HepG2 (cell line): ENCODE measurements around the gene KLHDC4. TPM values are rescaled to one million over a fixed set of nuclear protein-coding genes. Genes with fewer than 3 reads are reported as not detected.
A peak's percentile ranks its signal among the peaks of the same experiment; 100 is the strongest.

Source experiments
- GLI4 ChIP-seq: sonication (generic); formaldehyde crosslinking; IDR thresholded peaks from 2 replicates; pipeline ENCODE4 v1.5.1; 2020; ENCODE audit warnings: missing genetic modification reagents, mild to moderate bottlenecking, moderate library complexity, borderline replicate concordance
- HNRNPLL ChIP-seq: fragments of 200-400 bp; formaldehyde crosslinking; IDR thresholded peaks from 2 replicates; pipeline ENCODE4 v1.6.1; 2017; ENCODE audit warnings: mild to moderate bottlenecking, low read depth, low read length; ENCODE audit not compliant: poor library complexity, severe bottlenecking
- KDM3A ChIP-seq: IDR thresholded peaks from 2 replicates; pipeline ENCODE4 v1.6.1; 2018; ENCODE audit warnings: low read depth, missing compliant biosample characterization
- KDM4B ChIP-seq: sonication (generic); formaldehyde crosslinking; IDR thresholded peaks from 2 replicates; pipeline ENCODE4 v1.4.0; 2020; ENCODE audit warnings: missing genetic modification reagents
- MIER3 ChIP-seq: IDR thresholded peaks from 2 replicates; pipeline ENCODE4 v1.6.1; 2016; ENCODE audit warnings: missing compliant biosample characterization, borderline replicate concordance
- NAIF1 ChIP-seq: sonication (generic); formaldehyde crosslinking; IDR thresholded peaks from 2 replicates; pipeline ENCODE4 v1.5.0; 2020; ENCODE audit warnings: mild to moderate bottlenecking, missing genetic modification reagents, borderline replicate concordance
- RORA ChIP-seq: sonication (generic); formaldehyde crosslinking; IDR thresholded peaks from 2 replicates; pipeline ENCODE4 v1.5.0; 2020; ENCODE audit warnings: mild to moderate bottlenecking, missing genetic modification reagents, moderate library complexity
- SIN3A ChIP-seq: IDR thresholded peaks from 2 replicates; pipeline ENCODE4 v1.6.1; 2011; ENCODE audit warnings: low read depth, mild to moderate bottlenecking, control low read depth, low read length, borderline replicate concordance
- SIN3B ChIP-seq: fragments of 150-350 bp; IDR thresholded peaks from 2 replicates; pipeline ENCODE4 v1.6.1; 2014; ENCODE audit warnings: low read length
- STAT5B ChIP-seq: sonication (generic); formaldehyde crosslinking; IDR thresholded peaks from 2 replicates; pipeline ENCODE4 v1.4.0; 2020; ENCODE audit warnings: missing genetic modification reagents
- TEAD2 ChIP-seq: sonication (generic); formaldehyde crosslinking; IDR thresholded peaks from 2 replicates; pipeline ENCODE4 v1.9.0; 2021; ENCODE audit warnings: missing genetic modification reagents
- TP53 ChIP-seq: sonication (generic); formaldehyde crosslinking; conservative IDR thresholded peaks from 2 replicates; pipeline ENCODE4 v1.4.0; 2020; ENCODE audit warnings: missing genetic modification reagents
- TRIM24 ChIP-seq: sonication (generic); formaldehyde crosslinking; IDR thresholded peaks from 2 replicates; pipeline ENCODE4 v1.8.0; 2022; ENCODE audit warnings: mild to moderate bottlenecking, missing genetic modification reagents
- ZNF224 ChIP-seq: sonication (generic); formaldehyde crosslinking; IDR thresholded peaks from 2 replicates; pipeline ENCODE4 v1.5.0; 2020; ENCODE audit warnings: mild to moderate bottlenecking, missing genetic modification reagents
- ZNF260 ChIP-seq: sonication (generic); formaldehyde crosslinking; IDR thresholded peaks from 2 replicates; pipeline ENCODE4 v1.4.0; 2020; ENCODE audit warnings: missing genetic modification reagents, low read depth, mild to moderate bottlenecking, borderline replicate concordance
- ZNF441 ChIP-seq: sonication (generic); formaldehyde crosslinking; IDR thresholded peaks from 2 replicates; pipeline ENCODE4 v1.7.0; 2021; ENCODE audit warnings: missing genetic modification reagents, borderline replicate concordance
- ZNF549 ChIP-seq: sonication (generic); formaldehyde crosslinking; IDR thresholded peaks from 2 replicates; pipeline ENCODE4 v1.5.0; 2020; ENCODE audit warnings: missing genetic modification reagents
- ZNF572 ChIP-seq: sonication (generic); formaldehyde crosslinking; IDR thresholded peaks from 2 replicates; pipeline ENCODE4 v1.5.1; 2020; ENCODE audit warnings: mild to moderate bottlenecking, missing genetic modification reagents
- ZNF781 ChIP-seq: sonication (generic); formaldehyde crosslinking; IDR thresholded peaks from 2 replicates; pipeline ENCODE4 v1.5.1; 2020; ENCODE audit warnings: borderline replicate concordance, mild to moderate bottlenecking, missing genetic modification reagents; ENCODE audit errors: not compliant biosample characterization
- polyA plus RNA-seq, 8 experiments: library from polyadenylated mRNA; depleted of rRNA in 3 of 8; stranded (reverse) in 7 of 8; unstranded in 1 of 8; fragments of >200 nt; fragmentation: Illumina TruSeq in 4 of 8; extraction: Trizol in 4 of 8; gene quantifications; 2 replicates each; pipeline versions ENCODE4 v1.2.1 to v1.2.3, GENCODE V29; 2011 to 2016; ENCODE audit warnings: low read depth in 4 of 8, missing spikeins in 1 of 8, mixed read lengths in 1 of 8; ENCODE audit not compliant: insufficient read depth in 1 of 8
- total RNA-seq, 5 experiments: library from RNA; depleted of rRNA; stranded (reverse); fragments of >200 nt; fragmentation: Illumina TruSeq; extraction: Trizol; gene quantifications; 2 replicates each; pipeline ENCODE4 v1.2.3, GENCODE V29; 2016; ENCODE audit warnings: low read depth in 1 of 5
- TF ChIP-seq, protein P1 (sequence below): IDR thresholded peaks from 2 replicates; pipeline ENCODE4 v1.6.1; 2018; ENCODE audit warnings: missing genetic modification reagents, mild to moderate bottlenecking, missing compliant biosample characterization
- TF ChIP-seq, protein P2 (sequence below): sonication (generic); formaldehyde crosslinking; IDR thresholded peaks from 2 replicates; pipeline ENCODE4 v1.4.0; 2020; ENCODE audit warnings: missing genetic modification reagents
- TF ChIP-seq, protein P3 (sequence below): sonication (generic); formaldehyde crosslinking; conservative IDR thresholded peaks from 2 replicates; pipeline ENCODE4 v1.8.0; 2022; ENCODE audit warnings: low read depth, missing genetic modification reagents
- TF ChIP-seq, protein P4 (sequence below), 2 experiments: sonication (generic) in 1 of 2; formaldehyde crosslinking in 1 of 2; IDR thresholded peaks; 2 replicates each; pipeline versions ENCODE4 v1.5.1 to v1.6.1; 2011 to 2020; ENCODE audit warnings: borderline replicate concordance in 1 of 2, low read depth in 1 of 2, low read length in 1 of 2, mild to moderate bottlenecking in 1 of 2, missing genetic modification reagents in 1 of 2, moderate library complexity in 1 of 2
- TF ChIP-seq, protein P5 (sequence below): sonication (generic); formaldehyde crosslinking; IDR thresholded peaks from 2 replicates; pipeline ENCODE4 v1.5.0; 2020; ENCODE audit warnings: mild to moderate bottlenecking, low read depth, missing genetic modification reagents, borderline replicate concordance

KLHDC4 gene
- total and polyA plus RNA-seq, 2 of the 13 experiments (the other 11 are each of a cell fraction or from before 2014, with no cell fraction given), result 18.7 to 31.8 TPM

DNA sequence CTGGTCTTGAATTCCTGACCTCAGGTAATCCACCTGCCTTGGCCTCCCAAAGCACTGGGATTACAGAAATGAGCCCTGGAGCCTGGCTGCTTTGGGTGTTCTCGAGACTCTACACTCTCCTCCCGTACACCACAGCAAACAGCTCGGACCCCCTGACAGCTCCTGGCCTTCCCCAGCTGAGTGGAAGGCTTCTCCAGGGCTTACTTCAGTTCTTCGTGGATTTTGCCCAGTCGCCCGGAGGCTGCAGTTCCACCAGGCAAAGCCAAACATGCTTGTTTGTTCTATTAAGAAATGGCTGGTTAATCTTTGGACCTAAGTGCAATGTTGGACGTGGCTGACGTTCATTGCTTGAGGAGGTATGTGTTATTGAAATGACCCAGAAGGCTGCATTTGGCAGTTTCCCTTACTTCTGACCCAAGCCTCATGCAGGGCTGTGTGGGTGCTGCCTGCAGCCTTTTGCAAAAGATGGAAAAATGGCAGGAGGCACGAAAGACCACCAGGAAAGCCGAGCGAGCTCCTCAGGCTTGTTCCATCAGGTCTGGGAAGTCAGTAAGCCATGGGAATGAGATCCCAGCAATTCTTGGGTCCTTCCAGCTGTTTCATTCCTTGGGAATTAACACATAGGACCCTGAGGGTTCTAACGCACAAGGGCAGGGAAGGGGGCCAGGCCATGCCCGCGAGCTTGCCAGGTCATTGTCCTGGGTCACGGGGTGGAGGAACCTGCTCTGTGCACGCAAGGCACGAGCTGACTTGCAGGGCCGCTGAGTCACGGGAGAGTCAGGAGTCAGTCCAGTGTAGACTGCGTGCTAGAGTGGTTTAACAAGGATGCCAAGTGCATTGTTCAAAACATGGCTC, 23.9 kb upstream of the KLHDC4 start (continued):
- no peak for TF ChIP-seq NAIF1
- no peak for TF ChIP-seq RORA (CRISPR knock-in tag)
- peak; percentile 34 for TF ChIP-seq HNRNPLL
- TF ChIP-seq TP53 (CRISPR knock-in tag), result peak; percentile 91; the same call in 1 of the 2 replicates
- TF ChIP-seq ZNF549 (CRISPR knock-in tag), result no peak
- TF ChIP-seq, protein P1, sequence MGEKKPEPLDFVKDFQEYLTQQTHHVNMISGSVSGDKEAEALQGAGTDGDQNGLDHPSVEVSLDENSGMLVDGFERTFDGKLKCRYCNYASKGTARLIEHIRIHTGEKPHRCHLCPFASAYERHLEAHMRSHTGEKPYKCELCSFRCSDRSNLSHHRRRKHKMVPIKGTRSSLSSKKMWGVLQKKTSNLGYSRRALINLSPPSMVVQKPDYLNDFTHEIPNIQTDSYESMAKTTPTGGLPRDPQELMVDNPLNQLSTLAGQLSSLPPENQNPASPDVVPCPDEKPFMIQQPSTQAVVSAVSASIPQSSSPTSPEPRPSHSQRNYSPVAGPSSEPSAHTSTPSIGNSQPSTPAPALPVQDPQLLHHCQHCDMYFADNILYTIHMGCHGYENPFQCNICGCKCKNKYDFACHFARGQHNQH (CRISPR knock-in tag), result peak; percentile 76; the same call in 1 of the 2 replicates
- no peak for TF ChIP-seq KDM4B (CRISPR knock-in tag)
- peak; percentile 90; the same call in 1 of the 2 replicates for TF ChIP-seq MIER3 (CRISPR knock-in tag)
- TF ChIP-seq ZNF224 (CRISPR knock-in tag), result peak; percentile 76; the same call in 1 of the 2 replicates
- TF ChIP-seq, protein P2, sequence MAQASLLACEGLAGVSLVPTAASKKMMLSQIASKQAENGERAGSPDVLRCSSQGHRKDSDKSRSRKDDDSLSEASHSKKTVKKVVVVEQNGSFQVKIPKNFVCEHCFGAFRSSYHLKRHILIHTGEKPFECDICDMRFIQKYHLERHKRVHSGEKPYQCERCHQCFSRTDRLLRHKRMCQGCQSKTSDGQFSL (CRISPR knock-in tag), result no peak
- TF ChIP-seq, protein P3, sequence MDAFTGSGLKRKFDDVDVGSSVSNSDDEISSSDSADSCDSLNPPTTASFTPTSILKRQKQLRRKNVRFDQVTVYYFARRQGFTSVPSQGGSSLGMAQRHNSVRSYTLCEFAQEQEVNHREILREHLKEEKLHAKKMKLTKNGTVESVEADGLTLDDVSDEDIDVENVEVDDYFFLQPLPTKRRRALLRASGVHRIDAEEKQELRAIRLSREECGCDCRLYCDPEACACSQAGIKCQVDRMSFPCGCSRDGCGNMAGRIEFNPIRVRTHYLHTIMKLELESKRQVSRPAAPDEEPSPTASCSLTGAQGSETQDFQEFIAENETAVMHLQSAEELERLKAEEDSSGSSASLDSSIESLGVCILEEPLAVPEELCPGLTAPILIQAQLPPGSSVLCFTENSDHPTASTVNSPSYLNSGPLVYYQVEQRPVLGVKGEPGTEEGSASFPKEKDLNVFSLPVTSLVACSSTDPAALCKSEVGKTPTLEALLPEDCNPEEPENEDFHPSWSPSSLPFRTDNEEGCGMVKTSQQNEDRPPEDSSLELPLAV (CRISPR knock-in tag), result no peak
- no peak for TF ChIP-seq GLI4
- no peak for TF ChIP-seq KDM3A (CRISPR knock-in tag)
- 0 out of 2 replicates have a peak, but pooled peaks have one; percentile 52 for TF ChIP-seq STAT5B (CRISPR knock-in tag)
- no peak for TF ChIP-seq ZNF781 (CRISPR knock-in tag)
- no peak for TF ChIP-seq TEAD2
- no peak for TF ChIP-seq TRIM24
- TF ChIP-seq, protein P4, sequence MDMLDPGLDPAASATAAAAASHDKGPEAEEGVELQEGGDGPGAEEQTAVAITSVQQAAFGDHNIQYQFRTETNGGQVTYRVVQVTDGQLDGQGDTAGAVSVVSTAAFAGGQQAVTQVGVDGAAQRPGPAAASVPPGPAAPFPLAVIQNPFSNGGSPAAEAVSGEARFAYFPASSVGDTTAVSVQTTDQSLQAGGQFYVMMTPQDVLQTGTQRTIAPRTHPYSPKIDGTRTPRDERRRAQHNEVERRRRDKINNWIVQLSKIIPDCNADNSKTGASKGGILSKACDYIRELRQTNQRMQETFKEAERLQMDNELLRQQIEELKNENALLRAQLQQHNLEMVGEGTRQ (IDR thresholded peaks at IDR 0.05; ENCODE audit: low read depth, low read length), result no peak
- TF ChIP-seq, protein P4 (CRISPR knock-in tag; IDR thresholded peaks at IDR 0.05; ENCODE audit: borderline replicate concordance), result no peak
- TF ChIP-seq, protein P5, sequence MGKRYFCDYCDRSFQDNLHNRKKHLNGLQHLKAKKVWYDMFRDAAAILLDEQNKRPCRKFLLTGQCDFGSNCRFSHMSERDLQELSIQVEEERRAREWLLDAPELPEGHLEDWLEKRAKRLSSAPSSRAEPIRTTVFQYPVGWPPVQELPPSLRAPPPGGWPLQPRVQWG (CRISPR knock-in tag), result no peak
- peak; percentile 84 for TF ChIP-seq ZNF441 (CRISPR knock-in tag)
- TF ChIP-seq ZNF260 (CRISPR knock-in tag), result no peak
- peak; percentile 38; the same call in 1 of the 2 replicates for TF ChIP-seq SIN3B
- TF ChIP-seq ZNF572 (CRISPR knock-in tag), result no peak
- TF ChIP-seq SIN3A, result peak; percentile 61; the same call in 1 of the 2 replicates
